ENCODE data around the gene THOC5. TPM values are rescaled to one million over a fixed set of nuclear protein-coding genes. Genes with fewer than 3 reads are reported as not detected.
"Not testable (repeated sequence)": the region's sequence is repeated elsewhere in the genome, so short reads cannot be mapped to it uniquely, and the experiment has no call there.

THOC5 gene
- 40.0 to 45.1 TPM (median 42.9 TPM) in 3 replicates for total RNA-seq
- long read RNA-seq, full-length matches to known transcripts: 26 of 69 reads
- long read RNA-seq, partial matches to known transcripts: 0 of 69 reads
- long read RNA-seq, other reads (novel, unspliced or antisense): 43 of 69 reads

- TF ChIP-seq, protein P1, sequence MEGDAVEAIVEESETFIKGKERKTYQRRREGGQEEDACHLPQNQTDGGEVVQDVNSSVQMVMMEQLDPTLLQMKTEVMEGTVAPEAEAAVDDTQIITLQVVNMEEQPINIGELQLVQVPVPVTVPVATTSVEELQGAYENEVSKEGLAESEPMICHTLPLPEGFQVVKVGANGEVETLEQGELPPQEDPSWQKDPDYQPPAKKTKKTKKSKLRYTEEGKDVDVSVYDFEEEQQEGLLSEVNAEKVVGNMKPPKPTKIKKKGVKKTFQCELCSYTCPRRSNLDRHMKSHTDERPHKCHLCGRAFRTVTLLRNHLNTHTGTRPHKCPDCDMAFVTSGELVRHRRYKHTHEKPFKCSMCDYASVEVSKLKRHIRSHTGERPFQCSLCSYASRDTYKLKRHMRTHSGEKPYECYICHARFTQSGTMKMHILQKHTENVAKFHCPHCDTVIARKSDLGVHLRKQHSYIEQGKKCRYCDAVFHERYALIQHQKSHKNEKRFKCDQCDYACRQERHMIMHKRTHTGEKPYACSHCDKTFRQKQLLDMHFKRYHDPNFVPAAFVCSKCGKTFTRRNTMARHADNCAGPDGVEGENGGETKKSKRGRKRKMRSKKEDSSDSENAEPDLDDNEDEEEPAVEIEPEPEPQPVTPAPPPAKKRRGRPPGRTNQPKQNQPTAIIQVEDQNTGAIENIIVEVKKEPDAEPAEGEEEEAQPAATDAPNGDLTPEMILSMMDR (IDR thresholded peaks at IDR 0.05): peak; percentile 86
- Mint-ChIP-seq H3K36me3 (ENCODE audit: low read depth) (peaks cover 17% of the 10 kb centered on the region), H3K4me3 (ENCODE audit: unreplicated experiment) (peak within 1 kb of the TSS; percentile 91), H3K27me3 (ENCODE audit: low read depth) (no peaks in the 10 kb centered on the region), H3K9me3 (ENCODE audit: low read depth) (no peaks in the 10 kb centered on the region), H3K4me1 (ENCODE audit: low read depth) (peaks cover 20% of the 10 kb centered on the region), H3K27ac (ENCODE audit: unreplicated experiment) (peak within 1 kb of the TSS; percentile 92)
- DNase-seq (ENCODE audit: low spot score): peak; percentile 96
Measured at GRCh38 chr22:29553351-29554224, at the start of gene THOC5. Gene THOC5, minus strand, starts transcription at chr22:29553757. Its CDS starts 4,610 bp downstream, at chr22:29549147.

GRCh38 chr22:29598684-29599020 lies 45.1 kb upstream of the THOC5 start:
- H3K27ac Mint-ChIP-seq (ENCODE audit: unreplicated experiment): no peak overlapping the region
- H3K4me1 Mint-ChIP-seq (ENCODE audit: low read depth): peaks cover 10% of the 10 kb centered on the region
- H3K27me3 Mint-ChIP-seq (ENCODE audit: low read depth): no peaks in the 10 kb centered on the region
- no peaks in the 10 kb centered on the region for H3K36me3 Mint-ChIP-seq (ENCODE audit: low read depth)
- no peak for DNase-seq (ENCODE audit: low spot score)
- H3K9me3 Mint-ChIP-seq (ENCODE audit: low read depth): no peaks in the 10 kb centered on the region
- no peak overlapping the region for H3K4me3 Mint-ChIP-seq (ENCODE audit: unreplicated experiment)
- TF ChIP-seq, protein P1 (IDR thresholded peaks at IDR 0.05): no peak

DNA sequence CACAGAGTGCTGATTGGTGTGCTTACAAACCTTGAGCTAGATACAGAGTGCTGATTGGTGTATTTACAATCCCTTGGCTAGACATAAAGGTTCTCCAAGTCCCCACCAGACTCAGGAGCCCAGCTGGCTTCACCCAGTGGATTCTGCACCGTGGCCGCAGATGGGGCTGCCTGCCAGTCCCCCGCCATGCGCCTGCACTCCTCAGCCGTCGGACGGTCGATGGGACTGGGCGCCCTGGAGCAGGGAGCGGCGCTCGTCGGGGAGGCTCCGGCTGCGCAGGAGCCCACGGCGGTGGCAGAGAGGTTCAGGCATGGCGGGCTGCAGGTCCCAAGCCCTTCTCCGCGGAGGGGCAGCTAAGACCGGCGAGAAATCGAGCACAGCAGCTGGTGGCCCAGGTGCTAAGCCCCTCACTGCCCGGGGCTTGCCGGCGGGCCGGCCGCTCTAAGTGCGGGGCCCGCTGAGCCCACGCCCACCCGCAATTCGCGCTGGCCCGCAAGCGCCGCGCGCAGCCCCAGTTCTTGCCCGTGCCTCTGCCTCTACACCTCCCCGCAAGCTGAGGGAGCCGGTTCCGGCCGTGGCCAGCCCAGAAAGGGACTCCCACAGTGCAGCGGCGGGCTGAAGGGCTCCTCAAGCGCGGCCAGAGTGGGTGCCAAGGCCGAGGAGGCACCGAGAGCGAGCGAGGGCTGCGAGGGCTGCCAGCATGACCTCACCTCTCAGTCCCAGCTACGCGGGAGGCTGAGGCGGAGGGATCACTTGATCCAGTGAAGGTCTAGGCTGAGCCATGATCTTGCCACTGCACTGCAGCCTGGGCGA lies 44.5 kb upstream of the THOC5 start:
- DNase-seq (ENCODE audit: low spot score); H3K36me3 Mint-ChIP-seq (ENCODE audit: low read depth); H3K27ac Mint-ChIP-seq (ENCODE audit: unreplicated experiment); H3K4me3 Mint-ChIP-seq (ENCODE audit: unreplicated experiment); H3K4me1 Mint-ChIP-seq (ENCODE audit: low read depth); H3K9me3 Mint-ChIP-seq (ENCODE audit: low read depth); H3K27me3 Mint-ChIP-seq (ENCODE audit: low read depth): not testable (repeated sequence)

GRCh38 chr22:29596408-29596807 lies 42.9 kb upstream of the THOC5 start:
- TF ChIP-seq, protein P1 (IDR thresholded peaks at IDR 0.05): no peak
- H3K27ac Mint-ChIP-seq (ENCODE audit: unreplicated experiment): no peak overlapping the region
- DNase-seq (ENCODE audit: low spot score): no peak
- H3K4me3 Mint-ChIP-seq (ENCODE audit: unreplicated experiment): no peak overlapping the region
- no peaks in the 10 kb centered on the region for H3K9me3 Mint-ChIP-seq (ENCODE audit: low read depth)
- no peaks in the 10 kb centered on the region for H3K27me3 Mint-ChIP-seq (ENCODE audit: low read depth)
- H3K36me3 Mint-ChIP-seq (ENCODE audit: low read depth): no peaks in the 10 kb centered on the region
- H3K4me1 Mint-ChIP-seq (ENCODE audit: low read depth): peaks cover 1% of the 10 kb centered on the region

DNA sequence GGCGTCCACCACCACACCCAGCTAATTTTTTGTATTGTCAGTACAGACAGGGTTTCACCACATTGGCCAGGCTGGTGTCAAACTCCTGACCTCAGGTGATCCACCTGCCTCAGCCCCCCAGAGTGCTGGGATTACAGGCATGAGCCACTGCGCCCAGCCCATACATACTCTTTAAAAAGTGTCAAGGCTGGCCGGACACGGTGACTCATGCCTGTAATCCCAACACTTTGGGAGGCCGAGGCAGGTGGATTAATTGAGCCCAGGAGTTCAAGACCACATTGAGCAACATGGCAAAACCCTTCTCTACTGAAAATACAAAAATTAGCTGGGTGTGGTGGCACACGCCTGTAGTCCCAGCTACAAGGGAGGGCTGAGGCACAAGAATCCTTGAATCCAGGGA lies 40.9 kb upstream of the THOC5 start:
- H3K4me3 Mint-ChIP-seq (ENCODE audit: unreplicated experiment); H3K36me3 Mint-ChIP-seq (ENCODE audit: low read depth); H3K27me3 Mint-ChIP-seq (ENCODE audit: low read depth); H3K4me1 Mint-ChIP-seq (ENCODE audit: low read depth); H3K9me3 Mint-ChIP-seq (ENCODE audit: low read depth); H3K27ac Mint-ChIP-seq (ENCODE audit: unreplicated experiment); DNase-seq (ENCODE audit: low spot score): not testable (repeated sequence)

- H3K36me3 Mint-ChIP-seq (ENCODE audit: low read depth): no peaks in the 10 kb centered on the region
- H3K27me3 Mint-ChIP-seq (ENCODE audit: low read depth): no peaks in the 10 kb centered on the region
- TF ChIP-seq, protein P1 (IDR thresholded peaks at IDR 0.05): no peak
- H3K9me3 Mint-ChIP-seq (ENCODE audit: low read depth): no peaks in the 10 kb centered on the region
- no peak for DNase-seq (ENCODE audit: low spot score)
- no peak overlapping the region for H3K4me3 Mint-ChIP-seq (ENCODE audit: unreplicated experiment)
- H3K27ac Mint-ChIP-seq (ENCODE audit: unreplicated experiment): no peak overlapping the region
- H3K4me1 Mint-ChIP-seq (ENCODE audit: low read depth): no peaks in the 10 kb centered on the region
Measured at GRCh38 chr22:29593923-29594322, 40.4 kb upstream of the THOC5 start.

Measured in chondrocyte (in vitro differentiated cells).